HG03159 (cell line): ENCODE results near the gene FREM2.

Experiments used
- ATAC-seq: cut with Tn5 transposase; IDR thresholded peaks from one replicate; pipeline ENCODE4 v1.9.1; 2021; ENCODE audit warnings: mild to moderate bottlenecking, moderate library complexity; ENCODE audit not compliant: unreplicated experiment

The FREM2 gene

GRCh38 chr13:38753878-38754277, 67.0 kb downstream of the FREM2 start:
- ATAC-seq, result no peak

GRCh38 chr13:38755793-38756192, 68.9 kb downstream of the FREM2 start:
- no peak for ATAC-seq

- ATAC-seq, result no peak
These were observed 71.4 kb downstream of the FREM2 start for GRCh38 chr13:38758277-38758676.

DNA sequence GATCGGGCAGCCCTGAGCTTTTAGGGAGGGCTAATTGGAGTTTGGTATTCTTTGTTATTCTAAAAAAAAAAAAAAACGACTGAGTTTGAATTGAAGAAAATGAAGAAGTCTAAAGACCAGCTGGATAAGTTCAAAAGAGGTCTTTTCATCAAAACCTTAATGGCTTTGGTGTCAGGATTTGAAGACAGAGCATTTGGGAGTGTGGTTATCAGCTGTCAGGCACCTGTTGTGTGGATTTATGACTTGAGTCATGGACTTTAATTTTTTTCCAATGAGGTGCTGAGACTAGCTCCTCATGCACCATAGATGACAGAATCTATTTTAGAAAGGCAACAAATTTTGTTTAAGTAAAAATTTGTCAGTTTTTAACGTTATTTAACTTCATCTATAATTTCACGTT, 72.5 kb downstream of the FREM2 start:
- no peak for ATAC-seq

DNA sequence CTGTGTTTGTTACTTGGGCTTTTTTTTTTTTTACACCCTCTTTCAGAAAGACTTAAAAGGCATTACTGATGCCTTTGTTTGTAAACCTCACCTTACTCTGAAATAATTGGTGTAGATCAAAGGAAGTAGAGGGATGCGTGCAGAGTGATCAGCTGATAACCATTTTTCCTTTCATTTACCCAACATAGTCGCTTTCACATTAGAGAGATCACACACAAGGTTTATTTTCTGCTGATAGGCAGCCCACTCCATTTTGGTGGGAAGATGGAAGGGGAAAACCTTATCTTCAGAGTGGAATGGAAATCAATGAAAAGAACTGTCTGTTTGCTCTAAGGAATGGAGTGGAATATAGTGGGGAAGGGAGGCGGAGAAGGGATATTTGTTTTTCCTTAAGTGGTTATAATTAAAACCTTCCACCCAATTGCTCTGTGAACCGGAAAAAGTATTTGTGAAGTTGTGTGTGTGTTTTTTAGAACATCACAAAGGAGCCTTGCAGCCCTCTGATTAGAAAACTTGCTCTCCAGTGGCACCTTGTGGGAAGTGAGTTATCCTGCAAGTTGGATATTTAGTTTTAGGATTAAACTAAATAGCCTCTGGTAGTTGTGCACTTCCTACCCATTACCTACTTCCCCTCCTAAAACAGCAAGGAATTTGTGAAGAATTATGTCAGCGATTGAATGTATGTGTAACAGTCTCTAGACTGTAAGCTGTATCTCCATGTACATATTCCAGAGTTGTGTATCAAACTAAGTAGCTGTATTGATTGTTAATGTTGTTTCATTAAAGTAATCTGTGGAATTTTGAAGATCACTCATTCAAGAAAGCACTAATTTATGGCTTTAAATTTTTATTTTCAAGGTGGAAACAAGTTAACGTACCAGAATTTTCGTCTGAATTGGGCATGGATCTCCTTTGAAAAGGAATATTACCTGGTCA, 76.8 kb downstream of the FREM2 start:
- no peak for ATAC-seq

GRCh38 chr13:38766799-38767198, 79.9 kb downstream of the FREM2 start:
- ATAC-seq, result no peak

DNA sequence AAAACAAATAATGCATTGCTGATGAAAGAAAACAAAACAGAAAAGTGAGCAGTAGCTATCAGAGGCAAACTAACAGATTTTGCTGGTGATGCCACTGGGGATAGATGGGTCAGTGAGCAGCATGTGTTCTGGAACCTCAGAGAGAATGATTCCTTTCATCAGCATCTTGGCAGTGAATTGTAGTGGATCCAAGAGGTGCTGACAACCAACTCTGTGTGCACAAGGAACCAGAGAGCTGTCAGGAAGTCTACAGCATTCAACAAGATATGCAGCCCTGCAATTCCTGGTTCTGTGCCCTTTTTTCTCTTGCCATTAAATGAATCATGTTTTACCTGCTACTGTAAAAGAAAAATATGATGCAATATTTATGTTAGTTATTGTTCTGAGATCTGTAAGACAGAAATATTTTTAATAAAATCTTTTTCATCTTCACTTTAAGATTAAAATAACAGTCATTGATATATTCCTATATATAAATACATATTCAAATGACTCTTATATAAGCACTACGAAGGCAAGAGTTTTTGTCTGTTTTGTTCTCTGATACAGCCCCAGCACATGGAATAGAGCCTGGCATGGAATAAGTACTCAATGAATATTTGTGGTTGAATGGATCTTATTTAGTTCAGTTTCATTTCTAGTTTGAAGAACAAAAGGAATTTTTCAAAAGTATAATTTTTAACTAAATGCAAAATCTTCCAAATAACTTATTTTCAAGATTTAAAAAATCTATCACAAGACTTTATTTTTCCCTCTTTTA, 80.8 kb downstream of the FREM2 start:
- ATAC-seq, result no peak

DNA sequence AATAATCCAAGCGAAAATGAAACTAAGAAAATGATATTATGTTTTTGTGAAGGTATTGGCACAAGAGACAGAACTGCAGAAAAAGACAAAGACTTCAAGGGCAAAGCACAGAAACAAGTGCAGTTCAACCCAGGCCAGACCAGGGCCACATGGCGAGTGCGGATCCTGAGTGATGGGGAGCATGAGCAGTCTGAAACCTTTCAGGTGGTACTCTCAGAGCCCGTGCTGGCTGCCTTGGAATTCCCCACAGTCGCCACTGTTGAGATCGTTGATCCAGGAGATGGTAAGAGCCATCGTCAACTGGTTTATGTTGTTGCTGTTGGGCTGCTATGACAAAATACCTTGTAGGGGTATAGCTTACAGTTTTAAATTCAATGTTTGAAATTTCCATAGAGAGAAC, 82.6 kb downstream of the FREM2 start:
- no peak for ATAC-seq

DNA sequence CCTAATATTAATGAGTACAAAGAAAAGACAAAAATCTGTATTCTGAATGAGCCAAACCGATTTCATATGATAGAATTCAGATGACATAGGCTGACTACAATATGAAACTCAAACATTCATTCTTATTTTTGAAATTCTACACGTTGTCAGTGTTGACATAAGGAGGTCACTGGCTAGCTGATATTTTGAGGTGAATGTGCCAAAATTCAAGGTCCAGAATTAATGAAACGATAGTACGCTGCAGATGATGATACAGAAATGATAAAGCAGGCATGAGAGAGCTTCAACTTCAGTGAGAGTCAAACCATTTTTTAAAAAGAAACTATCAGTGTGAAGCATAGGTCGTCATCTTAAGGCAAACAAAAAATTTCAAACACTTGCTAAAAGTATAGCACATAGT, 88.2 kb downstream of the FREM2 start:
- ATAC-seq, result no peak

GRCh38 chr13:38777347-38778119, 90.7 kb downstream of the FREM2 start:
- no peak for ATAC-seq

GRCh38 chr13:38781539-38781938, 94.7 kb downstream of the FREM2 start:
- no peak for ATAC-seq

DNA sequence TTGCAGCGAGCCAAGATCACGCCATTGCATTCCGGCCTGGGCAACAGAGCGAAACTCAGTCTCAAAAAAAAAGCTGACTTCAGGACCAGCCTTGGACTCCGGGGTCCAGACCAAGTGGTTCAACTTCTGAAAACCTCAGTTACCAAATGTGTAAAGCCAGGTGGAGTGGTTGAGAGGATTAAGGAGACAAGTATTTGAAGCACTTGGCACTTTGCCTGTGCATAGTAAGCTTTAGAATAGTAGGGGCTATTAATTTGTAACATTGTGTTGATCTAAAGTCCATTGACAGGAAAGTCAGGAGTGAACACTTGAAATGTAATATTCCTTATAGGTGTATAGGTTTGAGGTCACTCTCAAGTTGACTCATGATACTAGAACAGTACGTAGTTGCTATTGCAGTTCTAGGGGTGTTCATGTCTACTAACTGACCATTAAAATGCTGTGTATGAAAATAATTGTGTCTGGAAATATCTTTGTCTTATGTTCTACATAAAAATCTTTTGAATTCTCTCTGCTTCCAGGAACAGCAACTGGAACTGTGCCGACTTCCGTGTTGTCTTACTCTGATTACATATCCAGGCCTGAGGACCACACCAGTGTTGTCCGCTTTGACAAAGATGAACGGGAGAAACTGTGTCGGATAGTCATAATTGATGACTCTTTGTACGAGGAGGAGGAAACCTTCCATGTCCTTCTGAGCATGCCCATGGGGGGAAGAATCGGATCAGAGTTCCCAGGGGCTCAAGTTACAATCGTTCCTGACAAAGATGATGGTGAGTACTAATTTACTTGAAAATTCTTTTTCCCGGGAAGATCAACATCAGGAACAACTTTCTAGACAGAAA, 97.4 kb downstream of the FREM2 start:
- no peak for ATAC-seq

GRCh38 chr13:38785042-38785441, 98.2 kb downstream of the FREM2 start:
- ATAC-seq, result no peak

- no peak for ATAC-seq
These were observed 98.6 kb downstream of the FREM2 start for GRCh38 chr13:38785490-38785889.

DNA sequence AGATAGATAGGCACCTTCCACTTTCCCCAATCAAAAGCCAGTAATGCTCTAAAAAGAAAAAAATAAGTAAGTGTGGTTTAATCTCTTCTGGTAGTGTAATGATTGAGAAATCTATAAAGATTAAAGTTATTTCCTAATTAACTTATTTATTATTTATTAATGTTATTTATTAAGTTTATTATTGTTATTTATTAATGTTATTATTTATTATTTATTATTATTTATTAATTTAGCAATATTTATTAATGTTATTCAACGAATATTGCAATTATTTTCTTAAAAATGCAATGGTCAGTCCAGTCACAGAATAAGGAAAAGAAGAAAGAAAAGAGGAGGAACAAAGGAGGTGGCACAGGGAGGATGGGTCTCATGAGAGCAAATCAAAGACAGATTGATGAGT, 100.7 kb downstream of the FREM2 start:
- no peak for ATAC-seq

- no peak for ATAC-seq
These were observed 110.0 kb downstream of the FREM2 start for GRCh38 chr13:38796890-38797289.

- no peak for ATAC-seq
These were observed 116.7 kb downstream of the FREM2 start for GRCh38 chr13:38803531-38803930.

DNA sequence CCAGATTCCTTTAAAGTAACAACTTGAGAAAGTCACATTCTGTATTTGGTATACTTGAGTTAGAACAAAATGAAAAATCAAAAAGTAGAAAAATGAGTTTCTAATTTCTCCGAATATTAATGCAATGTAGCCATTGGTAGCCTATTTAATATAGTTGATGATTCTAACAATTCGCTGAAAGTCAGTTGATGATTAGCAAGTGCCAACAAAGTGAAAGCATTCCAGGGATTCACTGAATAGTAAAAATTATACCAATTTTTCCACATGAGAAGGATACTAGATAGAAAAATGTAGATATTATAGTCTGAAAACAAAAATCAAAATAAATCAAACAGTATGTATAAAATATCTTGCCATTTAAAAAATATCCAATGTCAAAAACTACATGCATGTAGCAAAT, 117.2 kb downstream of the FREM2 start:
- ATAC-seq, result no peak

- no peak for ATAC-seq
These were observed 117.7 kb downstream of the FREM2 start for GRCh38 chr13:38804536-38804935.

GRCh38 chr13:38814331-38814730, 127.5 kb downstream of the FREM2 start:
- no peak for ATAC-seq
